Measurements from ENCODE around the gene SPRY2.

- TF ChIP-seq POLR2A (IDR thresholded peaks at IDR 0.05; ENCODE audit: control extremely low read depth in 1 of 2, low read depth in 2 of 2, low read length in 2 of 2) (no peak), SRF (IDR thresholded peaks at IDR 0.05; ENCODE audit: low read depth, low read length) (no peak), TCF12 (IDR thresholded peaks at IDR 0.05; ENCODE audit: low read depth, low read length) (no peak), CHD1 (IDR thresholded peaks at IDR 0.05; ENCODE audit: low read depth, low read length) (no peak), SP2 (IDR thresholded peaks at IDR 0.05; ENCODE audit: low read length) (no peak), ASH2L (IDR thresholded peaks at IDR 0.05; ENCODE audit: low read length) (no peak), RAD21 (IDR thresholded peaks at IDR 0.05 in 1 of 2, conservative IDR thresholded peaks at IDR 0.05 in 1 of 2; ENCODE audit: low read depth in 2 of 2, low read length in 2 of 2) (no peak), TAF1 (IDR thresholded peaks at IDR 0.05; ENCODE audit: low read depth, low read length) (no peak), HDAC2 (IDR thresholded peaks at IDR 0.05; ENCODE audit: borderline replicate concordance in 1 of 2, low read depth in 2 of 2, low read length in 2 of 2) (no peak), USF2 (IDR thresholded peaks at IDR 0.05; ENCODE audit: low read length) (no peak), ZNF274 (IDR thresholded peaks at IDR 0.05; ENCODE audit: borderline replicate concordance, extremely low read depth, low read length) (no peak)
- TF ChIP-seq, protein P1, sequence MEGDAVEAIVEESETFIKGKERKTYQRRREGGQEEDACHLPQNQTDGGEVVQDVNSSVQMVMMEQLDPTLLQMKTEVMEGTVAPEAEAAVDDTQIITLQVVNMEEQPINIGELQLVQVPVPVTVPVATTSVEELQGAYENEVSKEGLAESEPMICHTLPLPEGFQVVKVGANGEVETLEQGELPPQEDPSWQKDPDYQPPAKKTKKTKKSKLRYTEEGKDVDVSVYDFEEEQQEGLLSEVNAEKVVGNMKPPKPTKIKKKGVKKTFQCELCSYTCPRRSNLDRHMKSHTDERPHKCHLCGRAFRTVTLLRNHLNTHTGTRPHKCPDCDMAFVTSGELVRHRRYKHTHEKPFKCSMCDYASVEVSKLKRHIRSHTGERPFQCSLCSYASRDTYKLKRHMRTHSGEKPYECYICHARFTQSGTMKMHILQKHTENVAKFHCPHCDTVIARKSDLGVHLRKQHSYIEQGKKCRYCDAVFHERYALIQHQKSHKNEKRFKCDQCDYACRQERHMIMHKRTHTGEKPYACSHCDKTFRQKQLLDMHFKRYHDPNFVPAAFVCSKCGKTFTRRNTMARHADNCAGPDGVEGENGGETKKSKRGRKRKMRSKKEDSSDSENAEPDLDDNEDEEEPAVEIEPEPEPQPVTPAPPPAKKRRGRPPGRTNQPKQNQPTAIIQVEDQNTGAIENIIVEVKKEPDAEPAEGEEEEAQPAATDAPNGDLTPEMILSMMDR (IDR thresholded peaks at IDR 0.05; ENCODE audit: control extremely low read depth in 1 of 3, insufficient read depth in 1 of 3, low read depth in 1 of 3, low read length in 3 of 3): no peak
Observed at GRCh38 chr13:80386592-80386991, 45.7 kb upstream of the SPRY2 start.

All from H1 (cell line).